RWPE1 (cell line): ENCODE measurements around the gene PTGFRN.

Source experiments
- CTCF ChIA-PET: fragments of 350-600 bp; sonication (Branson Sonifier 250); formaldehyde crosslinking; extraction: SDS; loops from one replicate; lab custom pipeline; 2021; lab: Yijun Ruan, JAX
- POLR2A ChIA-PET: fragments of 400-600 bp; formaldehyde crosslinking; extraction: SDS; loops from one replicate; lab custom pipeline; 2020; ENCODE audit warnings: antibody characterized with exemption; ENCODE audit not compliant: low non-redundant PET; lab: Yijun Ruan, JAX
- DNase-seq: peaks from one replicate; pipeline ENCODE4 v3.0.0; 2012; ENCODE audit warnings: low spot score
- H3K27ac ChIP-seq: fragments of 450-650 bp; 2 replicates; pipeline ENCODE4 v1.5.1; 2017
- TF ChIP-seq, protein P1 (sequence below): fragments of 450-650 bp; conservative IDR thresholded peaks from 2 replicates; pipeline ENCODE4 v1.5.1; 2017; ENCODE audit warnings: low read depth, mild to moderate bottlenecking

Gene PTGFRN

GRCh38 chr1:117025568-117025967 lies 115.9 kb downstream of the PTGFRN start:
- DNase-seq, result no peak
- ChIA-PET CTCF (interaction anchor here (0.6 kb wide), 1 partner anchor 1234 kb away, joined by 3 read pairs; no protein-coding TSS in a partner anchor), POLR2A (no interaction called here)
- H3K27ac ChIP-seq, result no peak overlapping the region
- TF ChIP-seq, protein P1, sequence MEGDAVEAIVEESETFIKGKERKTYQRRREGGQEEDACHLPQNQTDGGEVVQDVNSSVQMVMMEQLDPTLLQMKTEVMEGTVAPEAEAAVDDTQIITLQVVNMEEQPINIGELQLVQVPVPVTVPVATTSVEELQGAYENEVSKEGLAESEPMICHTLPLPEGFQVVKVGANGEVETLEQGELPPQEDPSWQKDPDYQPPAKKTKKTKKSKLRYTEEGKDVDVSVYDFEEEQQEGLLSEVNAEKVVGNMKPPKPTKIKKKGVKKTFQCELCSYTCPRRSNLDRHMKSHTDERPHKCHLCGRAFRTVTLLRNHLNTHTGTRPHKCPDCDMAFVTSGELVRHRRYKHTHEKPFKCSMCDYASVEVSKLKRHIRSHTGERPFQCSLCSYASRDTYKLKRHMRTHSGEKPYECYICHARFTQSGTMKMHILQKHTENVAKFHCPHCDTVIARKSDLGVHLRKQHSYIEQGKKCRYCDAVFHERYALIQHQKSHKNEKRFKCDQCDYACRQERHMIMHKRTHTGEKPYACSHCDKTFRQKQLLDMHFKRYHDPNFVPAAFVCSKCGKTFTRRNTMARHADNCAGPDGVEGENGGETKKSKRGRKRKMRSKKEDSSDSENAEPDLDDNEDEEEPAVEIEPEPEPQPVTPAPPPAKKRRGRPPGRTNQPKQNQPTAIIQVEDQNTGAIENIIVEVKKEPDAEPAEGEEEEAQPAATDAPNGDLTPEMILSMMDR, result no peak

- no peak for DNase-seq
- TF ChIP-seq, protein P1, result no peak
- POLR2A ChIA-PET, result no interaction called here
- CTCF ChIA-PET, result no interaction called here
- H3K27ac ChIP-seq, result no peak overlapping the region
Observed at GRCh38 chr1:117026361-117026760, 116.6 kb downstream of the PTGFRN start.

DNA sequence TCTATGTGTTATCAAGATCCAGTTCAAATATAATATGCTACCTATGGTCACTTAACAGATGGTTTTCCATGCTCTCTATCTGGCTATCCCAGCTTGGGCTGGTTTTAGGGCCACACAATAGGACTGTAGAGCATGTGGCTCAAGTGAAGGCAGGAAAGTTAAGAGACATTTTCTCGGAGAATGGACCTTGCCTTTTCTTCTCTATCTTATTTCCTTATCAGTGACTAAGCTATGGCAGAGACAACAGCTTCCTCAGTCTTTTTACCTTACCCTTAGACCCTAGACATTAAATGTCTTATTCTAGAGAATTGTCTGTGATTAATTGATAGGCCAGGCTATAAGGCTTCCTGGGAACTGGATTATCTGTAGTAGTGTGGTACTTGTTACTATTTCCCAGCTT lies 120.0 kb downstream of the PTGFRN start:
- TF ChIP-seq, protein P1, result no peak
- DNase-seq, result no peak
- H3K27ac ChIP-seq, result no peak overlapping the region
- ChIA-PET CTCF (no interaction called here), POLR2A (no interaction called here)

- TF ChIP-seq, protein P1, result no peak
- POLR2A ChIA-PET, result no interaction called here
- H3K27ac ChIP-seq, result no peak overlapping the region
- no peak for DNase-seq
- CTCF ChIA-PET, result no interaction called here
Observed at GRCh38 chr1:117030271-117030877, 120.7 kb downstream of the PTGFRN start.

DNA sequence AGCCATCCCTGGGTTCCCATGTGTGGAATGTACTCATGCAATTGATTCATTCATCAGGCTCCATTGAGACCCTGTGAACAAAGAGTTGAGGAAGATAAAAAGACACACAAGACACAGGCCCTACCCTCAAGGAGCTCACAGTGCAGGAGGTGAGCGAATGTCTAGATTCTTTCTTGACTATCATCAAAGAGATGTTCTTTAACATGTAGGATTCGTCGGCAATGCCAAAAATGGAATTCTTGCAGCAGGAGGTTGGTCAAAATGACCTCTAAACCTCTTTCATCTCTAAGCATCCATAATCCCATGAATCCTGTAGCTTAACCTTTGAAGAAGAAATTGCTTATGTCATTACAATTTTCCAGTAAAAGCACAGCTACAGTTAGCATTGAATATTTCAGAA lies 122.5 kb downstream of the PTGFRN start:
- TF ChIP-seq, protein P1, result no peak
- no peak for DNase-seq
- POLR2A ChIA-PET, result no interaction called here
- no peak overlapping the region for H3K27ac ChIP-seq
- CTCF ChIA-PET, result no interaction called here

DNA sequence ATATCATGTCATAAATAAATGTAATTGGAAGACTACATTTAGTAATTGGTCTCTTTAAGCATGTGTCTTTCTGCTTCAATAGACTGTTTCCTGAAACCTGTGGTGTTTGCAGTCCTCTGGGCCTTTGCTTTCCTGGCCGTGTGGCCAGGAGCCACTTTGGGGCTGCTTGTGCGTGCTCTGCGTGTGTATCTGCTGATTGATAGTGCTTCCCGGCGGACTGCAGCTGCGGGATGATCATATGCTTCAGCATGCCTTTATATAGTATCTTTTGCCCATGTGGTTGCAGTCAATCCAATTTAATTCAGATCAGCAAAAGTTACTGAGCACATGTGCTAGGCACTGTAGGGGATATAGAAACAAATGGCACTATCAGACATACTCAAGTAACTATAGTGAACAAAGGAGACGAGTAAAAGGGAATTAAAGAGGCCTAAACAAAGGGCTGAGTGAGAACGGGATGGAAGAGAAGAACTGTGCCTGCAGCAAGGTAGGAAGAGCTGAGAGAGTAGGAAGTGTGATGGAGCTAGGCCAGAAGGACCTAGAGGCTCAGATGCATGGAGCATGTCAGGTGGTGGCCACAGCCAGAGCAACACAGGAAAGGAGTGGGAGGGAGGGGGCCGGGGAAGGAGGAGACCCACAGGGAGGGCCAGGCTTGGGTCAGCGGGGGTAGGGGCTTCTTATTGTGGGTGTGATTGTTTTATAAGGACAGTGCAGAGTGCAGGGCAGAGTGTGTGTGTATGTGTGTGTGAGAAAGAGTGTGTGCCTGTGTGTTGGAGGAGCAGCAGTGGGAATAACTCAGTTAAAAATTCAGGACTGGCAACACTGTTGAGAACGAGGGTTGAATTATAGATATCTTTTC lies 123.2 kb downstream of the PTGFRN start:
- TF ChIP-seq, protein P1, result no peak
- ChIA-PET POLR2A (no interaction called here), CTCF (no interaction called here)
- H3K27ac ChIP-seq, result no peak overlapping the region
- DNase-seq, result no peak
